Tibial nerve (tissue), 4 donors: Measurements from ENCODE around the gene PFKFB2. TPM values are rescaled to one million over a fixed set of nuclear protein-coding genes. Genes with fewer than 3 reads are reported as not detected.
A peak's percentile ranks its signal among the peaks of the same experiment; 100 is the strongest.

Experiments used
- DNase-seq, 2 donors: peaks; one replicate each; pipeline ENCODE4 v3.0.0-alpha.2; 2019; ENCODE audit warnings: low spot score in 2 of 2
- H3K27ac ChIP-seq, 4 donors: fragments of 200-600 bp; sonication (generic) in 3 of 4; one replicate each; pipeline ENCODE4 v1.5.1; 2017 to 2019; ENCODE audit warnings: mild to moderate bottlenecking in 1 of 4
- H3K27me3 ChIP-seq, 2 donors: fragments of 200-600 bp; sonication (generic) in 1 of 2; one replicate each; pipeline versions ENCODE4 v1.5.1 to v1.6.0; 2017 to 2019
- H3K36me3 ChIP-seq, 3 donors: fragments of 200-600 bp; sonication (generic); one replicate each; pipeline ENCODE4 v1.5.1; 2018 to 2019
- H3K4me1 ChIP-seq, 4 donors: fragments of 200-600 bp; sonication (generic) in 3 of 4; one replicate each; pipeline ENCODE4 v1.5.1; 2017 to 2019
- H3K4me3 ChIP-seq, 4 donors: fragments of 200-600 bp; sonication (generic) in 3 of 4; one replicate each; pipeline ENCODE4 v1.5.1; 2017 to 2019; ENCODE audit warnings: mild to moderate bottlenecking in 1 of 4, moderate library complexity in 1 of 4
- H3K9me3 ChIP-seq, 4 donors: fragments of 200-600 bp; sonication (generic) in 3 of 4; one replicate each; pipeline ENCODE4 v1.5.1; 2017 to 2019
- CTCF ChIP-seq, 5 experiments: fragments of 200-600 bp in 3 of 5; fragments of 450-650 bp in 2 of 5; sonication (generic) in 3 of 5; IDR thresholded peaks; one replicate each; pipeline ENCODE4 v1.5.1; 2016 to 2019; ENCODE audit warnings: antibody characterized with exemption in 5 of 5, mild to moderate bottlenecking in 3 of 5, moderate library complexity in 2 of 5
- EP300 ChIP-seq, 2 donors: sonication (generic); formaldehyde crosslinking; IDR thresholded peaks; one replicate each; pipeline ENCODE4 v1.6.1; 2017; ENCODE audit warnings: antibody characterized with exemption in 2 of 2, mild to moderate bottlenecking in 1 of 2
- POLR2A ChIP-seq, 2 donors: fragments of 450-650 bp; IDR thresholded peaks; one replicate each; pipeline ENCODE4 v1.6.1; 2017; ENCODE audit warnings: antibody characterized with exemption in 2 of 2, mild to moderate bottlenecking in 2 of 2, moderate library complexity in 2 of 2
- WGBS, 2 donors: methylation state at CpG; one replicate each; pipeline ENCODE4 v1.1.5; 2018; 5-methylcytosine and 5-hydroxymethylcytosine counted together
- total RNA-seq, 4 donors: library from RNA; depleted of rRNA; stranded (reverse); fragments of >200 nt; gene quantifications; one replicate each; pipeline ENCODE4 v1.1.0, GENCODE V29; 2016

PFKFB2 gene
- total RNA-seq, 4 donors from 2014 or later: 6.5 to 9.8 (median 8.6) TPM

GRCh38 chr1:207019161-207019560 lies 33.9 kb upstream of the PFKFB2 start:
- Histone ChIP-seq H3K4me3 (no peak overlapping the region), H3K27ac (no peak overlapping the region), H3K4me1 (peaks cover 0 to 32% (median 2%) of the 10 kb centered on the region in 4 donors), H3K27me3 (no peaks in the 10 kb centered on the region), H3K9me3 (no peaks in the 10 kb centered on the region), H3K36me3 (no peaks in the 10 kb centered on the region)
- WGBS, 2 donors: 72 to 77% methylated on average over 2 of the region's 2 CpGs
- TF ChIP-seq CTCF (IDR thresholded peaks at IDR 0.05) (no peak), POLR2A (IDR thresholded peaks at IDR 0.05) (no peak), EP300 (IDR thresholded peaks at IDR 0.05) (no peak)
- DNase-seq: no peak

GRCh38 chr1:207019661-207020060 lies 33.4 kb upstream of the PFKFB2 start:
- Histone ChIP-seq H3K27me3 (no peaks in the 10 kb centered on the region), H3K27ac (no peak overlapping the region), H3K9me3 (no peaks in the 10 kb centered on the region), H3K4me3 (no peak overlapping the region), H3K4me1 (peaks cover 0 to 37% (median 7%) of the 10 kb centered on the region in 4 donors), H3K36me3 (no peaks in the 10 kb centered on the region)
- DNase-seq: no peak
- TF ChIP-seq CTCF (IDR thresholded peaks at IDR 0.05) (no peak), EP300 (IDR thresholded peaks at IDR 0.05) (no peak), POLR2A (IDR thresholded peaks at IDR 0.05) (no peak)
- 46 to 82% methylated on average over 2 of the region's 2 CpGs for WGBS, 2 donors

- H3K4me1 ChIP-seq: peaks cover 0 to 43% (median 10%) of the 10 kb centered on the region in 4 donors
- DNase-seq: no peak
- TF ChIP-seq CTCF (IDR thresholded peaks at IDR 0.05): no peak
- no peak for TF ChIP-seq EP300 (IDR thresholded peaks at IDR 0.05)
- TF ChIP-seq POLR2A (IDR thresholded peaks at IDR 0.05): no peak
- no peaks in the 10 kb centered on the region for H3K36me3 ChIP-seq
- H3K27me3 ChIP-seq: no peaks in the 10 kb centered on the region
- peak overlapping the region in 1 of 4 donors; percentile 4 for H3K27ac ChIP-seq
- 84 to 92% methylated on average over 9 of the region's 9 CpGs for WGBS, 2 donors
- H3K9me3 ChIP-seq: no peaks in the 10 kb centered on the region
- no peak overlapping the region for H3K4me3 ChIP-seq
Observed at GRCh38 chr1:207020065-207020708, 32.9 kb upstream of the PFKFB2 start.

- 64 to 73% methylated on average over 4 of the region's 4 CpGs for WGBS, 2 donors
- no peaks in the 10 kb centered on the region for H3K9me3 ChIP-seq
- no peak overlapping the region for H3K4me3 ChIP-seq
- no peaks in the 10 kb centered on the region for H3K27me3 ChIP-seq
- TF ChIP-seq POLR2A (IDR thresholded peaks at IDR 0.05): no peak
- no peak for TF ChIP-seq CTCF (IDR thresholded peaks at IDR 0.05)
- TF ChIP-seq EP300 (IDR thresholded peaks at IDR 0.05): no peak
- no peaks in the 10 kb centered on the region for H3K36me3 ChIP-seq
- DNase-seq: no peak
- H3K4me1 ChIP-seq: peaks cover 0 to 48% (median 15%) of the 10 kb centered on the region in 4 donors
- H3K27ac ChIP-seq: peak overlapping the region in 2 of 4 donors; percentile 4 to 43
Observed at GRCh38 chr1:207020709-207021107, 32.4 kb upstream of the PFKFB2 start.

- H3K4me1 ChIP-seq: peaks cover 0 to 54% (median 21%) of the 10 kb centered on the region in 4 donors
- WGBS, 2 donors: 48 to 59% methylated on average over 8 of the region's 8 CpGs
- TF ChIP-seq CTCF (IDR thresholded peaks at IDR 0.05) (no peak), POLR2A (IDR thresholded peaks at IDR 0.05) (no peak), EP300 (IDR thresholded peaks at IDR 0.05) (no peak)
- H3K27ac ChIP-seq: peak overlapping the region in 2 of 4 donors; percentile 43 to 49
- no peaks in the 10 kb centered on the region for H3K36me3 ChIP-seq
- H3K27me3 ChIP-seq: no peaks in the 10 kb centered on the region
- no peak for DNase-seq
- H3K9me3 ChIP-seq: no peaks in the 10 kb centered on the region
- H3K4me3 ChIP-seq: no peak overlapping the region
Observed at GRCh38 chr1:207021139-207021861, 31.8 kb upstream of the PFKFB2 start.
